Spinal cord (tissue), 4 donors: Measurements from ENCODE around the gene PRR29. TPM values are rescaled to one million over a fixed set of nuclear protein-coding genes. Genes with fewer than 3 reads are reported as not detected.

ENCODE experiments used
- polyA plus RNA-seq, 2 donors: library from polyadenylated mRNA; unstranded; fragments of 120-200 nt; gene quantifications; one replicate each; pipeline ENCODE4 v1.2.1, GENCODE V29; 2013; ENCODE audit not compliant: insufficient read length in 2 of 2
- total RNA-seq, 2 donors: library from RNA; depleted of rRNA in 1 of 2; stranded (reverse); fragments of 120-200 nt in 1 of 2; fragments of >200 nt in 1 of 2; gene quantifications; one replicate each; pipeline versions ENCODE4 v1.2.3 to v1.2.4, GENCODE V29; 2013 to 2014

PRR29 gene
- total and polyA plus RNA-seq, 4 donors = 2.8 to 17.7 (median 12.9) TPM

Other genes with a start within 250 kb of the PRR29 start
- 10 to 100 TPM; 74.9 to 75.6 TPM for gene CCDC47, start 224.8 kb upstream of the PRR29 start, total RNA-seq
- 10 to 100 TPM; 68.9 to 85.7 TPM for gene CCDC47, start 224.8 kb upstream of the PRR29 start, polyA plus RNA-seq
- gene DDX42, start 224.2 kb upstream of the PRR29 start, total RNA-seq = 100 to 1,000 TPM in 1 of 2 donors, 10 to 100 TPM in 1; 90.1 to 101 TPM
- 100 to 1,000 TPM; 113 to 114 TPM for gene DDX42, start 224.2 kb upstream of the PRR29 start, polyA plus RNA-seq
- 10 to 100 TPM; 37.4 to 52.9 TPM for gene PSMC5, start 170.9 kb upstream of the PRR29 start, total RNA-seq
- 100 to 1,000 TPM; 182 to 193 TPM for gene PSMC5, start 170.9 kb upstream of the PRR29 start, polyA plus RNA-seq
- 10 to 100 TPM; 26.1 to 42.2 TPM for gene FTSJ3, start 170.7 kb upstream of the PRR29 start, total RNA-seq
- gene FTSJ3, start 170.7 kb upstream of the PRR29 start, polyA plus RNA-seq = 10 to 100 TPM; 37.5 to 49.8 TPM
- gene SMARCD2, start 155.7 kb upstream of the PRR29 start, total RNA-seq = 10 to 100 TPM; 28.1 to 52.3 TPM
- 10 to 100 TPM; 24.4 to 36.6 TPM for gene SMARCD2, start 155.7 kb upstream of the PRR29 start, polyA plus RNA-seq
- 1 to 10 TPM in 1 of 2 donors, not detected in 1; 7.2 TPM for gene CSH2, start 124.7 kb upstream of the PRR29 start, total RNA-seq
- 1 to 10 TPM in 1 of 2 donors, under 1 TPM in 1; 0.47 to 5.5 TPM for gene CSH2, start 124.7 kb upstream of the PRR29 start, polyA plus RNA-seq
- under 1 TPM in 1 of 2 donors, not detected in 1; 0.44 TPM for gene GH2, start 116.4 kb upstream of the PRR29 start, total RNA-seq
- gene GH2, start 116.4 kb upstream of the PRR29 start, polyA plus RNA-seq = not detected
- gene CSH1, start 101.8 kb upstream of the PRR29 start, total RNA-seq = 10 to 100 TPM in 1 of 2 donors, not detected in 1; 18.1 TPM
- 1 to 10 TPM; 1.3 to 5.2 TPM for gene CSH1, start 101.8 kb upstream of the PRR29 start, polyA plus RNA-seq
- 1 to 10 TPM in 1 of 2 donors, not detected in 1; 1.0 TPM for gene CSHL1, start 87.1 kb upstream of the PRR29 start, total RNA-seq
- gene CSHL1, start 87.1 kb upstream of the PRR29 start, polyA plus RNA-seq = not detected
- 1 to 10 TPM in 1 of 2 donors, not detected in 1; 5.5 TPM for gene GH1, start 79.5 kb upstream of the PRR29 start, total RNA-seq
- gene GH1, start 79.5 kb upstream of the PRR29 start, polyA plus RNA-seq = not detected
- gene CD79B, start 66.0 kb upstream of the PRR29 start, total RNA-seq = 1 to 10 TPM; 1.1 to 1.2 TPM
- gene CD79B, start 66.0 kb upstream of the PRR29 start, polyA plus RNA-seq = under 1 TPM; 0.36 TPM
- gene SCN4A, start 25.4 kb upstream of the PRR29 start, total RNA-seq = under 1 TPM; 0.20 to 0.28 TPM
- gene SCN4A, start 25.4 kb upstream of the PRR29 start, polyA plus RNA-seq = under 1 TPM; 0.14 to 0.17 TPM
- gene ICAM2, start 22.3 kb downstream of the PRR29 start, total RNA-seq = 10 to 100 TPM; 10.1 to 37.0 TPM
- gene ICAM2, start 22.3 kb downstream of the PRR29 start, polyA plus RNA-seq = 10 to 100 TPM; 15.6 to 21.0 TPM
- 1 to 10 TPM; 6.3 to 6.9 TPM for gene ERN1, start 131.8 kb downstream of the PRR29 start, total RNA-seq
- 1 to 10 TPM; 4.0 to 5.6 TPM for gene ERN1, start 131.8 kb downstream of the PRR29 start, polyA plus RNA-seq